ENCODE data around the gene GRAP. TPM values are rescaled to one million over a fixed set of nuclear protein-coding genes. Genes with fewer than 3 reads are reported as not detected.
"Not testable (repeated sequence)": the region's sequence is repeated elsewhere in the genome, so short reads cannot be mapped to it uniquely, and the experiment has no call there.

GRAP gene
- total RNA-seq, result 1 to 10 TPM; 8.1 to 9.1 TPM

DNA sequence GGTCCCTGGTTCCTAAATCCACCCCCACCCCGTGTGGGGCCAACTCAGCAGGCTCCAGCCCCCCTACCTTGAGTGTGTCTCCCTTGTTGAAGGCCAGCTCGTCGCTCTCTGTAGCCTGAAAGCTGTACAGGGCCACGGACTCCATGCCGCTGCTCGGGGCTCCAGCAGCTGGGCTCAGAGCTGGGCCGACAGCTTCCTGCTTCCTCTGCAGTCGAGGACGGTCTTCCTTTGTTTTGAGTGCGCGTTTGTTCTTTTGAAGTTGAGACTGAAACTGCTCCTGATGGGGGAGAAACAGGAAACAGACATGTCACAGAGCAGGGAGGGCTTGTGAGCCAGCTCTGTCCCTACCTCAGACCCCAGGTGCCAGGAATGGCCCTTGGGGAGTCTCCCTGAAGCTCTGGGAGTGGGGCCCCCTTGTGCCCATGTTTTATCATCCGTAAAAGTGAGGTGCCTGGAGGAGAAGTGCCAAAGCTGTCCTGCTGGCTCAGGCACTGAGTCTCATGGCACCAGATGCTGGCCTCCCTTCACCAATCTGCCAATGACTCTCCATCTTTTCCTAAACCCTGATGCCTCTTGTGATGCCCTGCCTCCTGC lies at the start of gene GRAP:
Gene GRAP (minus strand): TSS at position 176 of the 594 bp plus-strand sequence. CDS start 31 bp downstream, at position 145.
- H3K4me3 Mint-ChIP-seq; H3K27me3 Mint-ChIP-seq (ENCODE audit: low read depth); H3K36me3 Mint-ChIP-seq (ENCODE audit: low read depth); intact Hi-C loops (cut with micrococcal nuclease); H3K4me1 Mint-ChIP-seq (ENCODE audit: low read depth); CTCF ChIA-PET; H3K27ac Mint-ChIP-seq; H3K9me3 Mint-ChIP-seq; DNase-seq: not testable (repeated sequence)

DNA sequence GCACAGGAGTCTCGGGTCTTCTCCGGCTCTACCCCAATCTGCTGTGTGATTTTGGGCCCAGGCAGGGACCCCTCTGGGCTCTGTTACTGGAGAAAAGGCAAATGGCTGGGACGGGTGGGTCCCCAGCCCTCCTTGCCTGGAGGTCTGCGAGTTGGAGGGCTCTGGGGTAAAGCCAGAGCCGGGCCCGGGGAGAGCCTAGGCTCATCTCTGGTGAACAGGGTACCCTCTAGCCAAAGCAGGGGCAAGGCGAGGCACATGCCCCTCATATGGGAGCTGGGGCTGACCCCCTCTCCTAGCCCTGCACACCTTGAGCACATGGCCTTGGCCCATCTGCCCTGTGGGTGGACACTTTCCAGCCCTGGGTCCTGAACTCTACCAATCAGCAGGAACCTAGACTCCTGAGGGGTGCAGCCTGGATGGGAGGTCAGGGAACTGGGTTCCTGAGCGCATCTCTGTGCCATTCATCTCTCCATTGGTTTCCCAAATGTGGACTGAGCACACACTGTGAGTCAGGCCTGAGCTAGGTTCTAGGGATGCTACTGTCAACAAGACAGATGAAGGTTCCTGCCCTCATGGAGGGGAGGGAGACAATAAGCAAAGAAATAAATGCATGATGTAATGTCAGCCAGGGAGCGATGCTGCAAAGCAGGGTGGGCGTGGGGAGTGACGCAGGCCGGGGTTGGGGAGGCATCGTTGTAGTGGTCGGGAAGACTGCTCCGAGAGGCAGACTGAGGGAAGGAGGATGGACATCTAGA lies 47.1 kb upstream of the GRAP start:
- H3K4me3 Mint-ChIP-seq; H3K27ac Mint-ChIP-seq; CTCF ChIA-PET; intact Hi-C loops (cut with micrococcal nuclease); H3K9me3 Mint-ChIP-seq; H3K27me3 Mint-ChIP-seq (ENCODE audit: low read depth); H3K36me3 Mint-ChIP-seq (ENCODE audit: low read depth); H3K4me1 Mint-ChIP-seq (ENCODE audit: low read depth); DNase-seq: not testable (repeated sequence)

DNA sequence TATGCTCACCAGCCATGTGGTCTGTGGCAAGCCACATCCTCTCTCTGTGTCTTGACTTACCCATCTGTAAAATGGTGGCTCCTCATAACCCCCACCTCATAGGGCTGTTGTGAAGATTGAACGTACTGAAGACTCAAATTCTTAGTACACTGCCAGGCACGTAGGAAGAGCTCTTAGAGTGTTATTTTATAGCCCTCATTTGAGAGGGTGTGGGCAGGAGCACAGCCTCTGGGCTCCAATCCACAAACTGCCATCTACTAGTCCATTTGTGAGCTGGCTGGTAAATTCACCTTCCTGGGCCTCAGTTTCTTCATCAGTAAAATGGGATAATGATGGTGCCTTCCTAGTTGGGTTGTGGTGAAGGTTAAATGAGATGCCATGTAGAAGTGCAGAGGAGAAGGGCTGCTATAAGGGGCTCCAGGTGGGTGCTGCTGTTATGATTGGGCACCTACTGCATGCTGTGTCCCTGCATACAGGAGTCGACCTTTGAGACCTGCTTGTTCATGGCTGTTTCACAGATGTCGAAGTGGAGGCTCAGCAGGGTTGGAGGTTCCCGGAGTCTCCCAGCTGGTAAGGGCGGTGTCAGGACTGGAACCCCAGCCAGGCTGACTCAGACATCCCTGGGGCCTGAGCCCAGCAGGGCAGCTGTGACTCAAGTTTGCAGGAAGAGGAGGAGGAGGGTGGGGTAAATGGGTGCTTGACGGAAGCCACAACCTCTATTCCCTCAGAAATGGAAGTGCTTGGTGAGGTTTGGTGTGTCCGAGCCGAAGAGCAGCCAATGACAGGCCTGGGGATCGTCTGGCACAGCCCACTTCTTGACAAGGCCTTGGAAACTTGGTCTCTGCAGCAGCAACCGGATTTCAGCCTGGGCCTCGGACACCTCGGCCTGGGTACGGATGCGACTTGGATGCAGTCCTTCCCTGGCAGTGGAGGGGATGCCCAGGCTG lies 46.3 kb upstream of the GRAP start:
- H3K9me3 Mint-ChIP-seq; CTCF ChIA-PET; H3K27me3 Mint-ChIP-seq (ENCODE audit: low read depth); H3K4me3 Mint-ChIP-seq; H3K27ac Mint-ChIP-seq; H3K36me3 Mint-ChIP-seq (ENCODE audit: low read depth); H3K4me1 Mint-ChIP-seq (ENCODE audit: low read depth); intact Hi-C loops (cut with micrococcal nuclease): not testable (repeated sequence)
- DNase-seq, result peak; percentile 3

DNA sequence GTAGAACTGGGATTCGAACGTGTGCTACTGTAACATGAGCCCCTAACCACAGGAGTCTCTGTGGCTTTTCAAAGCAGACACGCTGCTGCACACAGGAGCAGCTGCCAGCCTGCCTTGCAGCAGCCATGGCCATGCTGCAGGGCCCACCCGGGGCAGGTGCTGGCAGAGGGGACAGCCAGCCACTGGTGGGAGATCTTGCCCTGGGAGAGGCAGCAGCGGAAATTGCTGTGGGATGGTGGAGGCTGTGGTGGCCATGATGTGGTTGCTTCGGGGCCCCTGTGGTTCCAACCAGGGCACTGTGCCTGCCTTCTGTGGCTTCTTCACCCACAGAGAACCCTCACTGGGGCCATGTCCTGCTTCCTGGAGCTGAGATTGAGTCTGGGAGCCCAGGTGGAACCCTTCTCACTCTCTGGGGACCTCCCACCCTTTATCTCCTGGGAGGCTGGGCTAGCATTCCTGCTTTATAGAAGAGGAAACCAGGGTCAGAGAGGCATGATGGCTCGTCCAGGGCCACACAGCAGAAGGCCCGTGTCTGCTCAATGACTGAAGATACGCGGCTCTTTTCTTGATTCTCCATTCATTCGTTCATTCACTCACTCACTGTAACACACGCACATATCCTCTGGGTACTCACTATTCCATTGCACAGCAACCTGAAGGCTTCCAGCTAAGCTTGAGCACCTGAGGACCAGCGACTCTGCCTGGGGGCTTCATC lies 43.5 kb upstream of the GRAP start:
- H3K27me3 Mint-ChIP-seq (ENCODE audit: low read depth); intact Hi-C loops (cut with micrococcal nuclease); H3K27ac Mint-ChIP-seq; H3K36me3 Mint-ChIP-seq (ENCODE audit: low read depth); DNase-seq; H3K4me1 Mint-ChIP-seq (ENCODE audit: low read depth); CTCF ChIA-PET; H3K4me3 Mint-ChIP-seq; H3K9me3 Mint-ChIP-seq: not testable (repeated sequence)

DNA sequence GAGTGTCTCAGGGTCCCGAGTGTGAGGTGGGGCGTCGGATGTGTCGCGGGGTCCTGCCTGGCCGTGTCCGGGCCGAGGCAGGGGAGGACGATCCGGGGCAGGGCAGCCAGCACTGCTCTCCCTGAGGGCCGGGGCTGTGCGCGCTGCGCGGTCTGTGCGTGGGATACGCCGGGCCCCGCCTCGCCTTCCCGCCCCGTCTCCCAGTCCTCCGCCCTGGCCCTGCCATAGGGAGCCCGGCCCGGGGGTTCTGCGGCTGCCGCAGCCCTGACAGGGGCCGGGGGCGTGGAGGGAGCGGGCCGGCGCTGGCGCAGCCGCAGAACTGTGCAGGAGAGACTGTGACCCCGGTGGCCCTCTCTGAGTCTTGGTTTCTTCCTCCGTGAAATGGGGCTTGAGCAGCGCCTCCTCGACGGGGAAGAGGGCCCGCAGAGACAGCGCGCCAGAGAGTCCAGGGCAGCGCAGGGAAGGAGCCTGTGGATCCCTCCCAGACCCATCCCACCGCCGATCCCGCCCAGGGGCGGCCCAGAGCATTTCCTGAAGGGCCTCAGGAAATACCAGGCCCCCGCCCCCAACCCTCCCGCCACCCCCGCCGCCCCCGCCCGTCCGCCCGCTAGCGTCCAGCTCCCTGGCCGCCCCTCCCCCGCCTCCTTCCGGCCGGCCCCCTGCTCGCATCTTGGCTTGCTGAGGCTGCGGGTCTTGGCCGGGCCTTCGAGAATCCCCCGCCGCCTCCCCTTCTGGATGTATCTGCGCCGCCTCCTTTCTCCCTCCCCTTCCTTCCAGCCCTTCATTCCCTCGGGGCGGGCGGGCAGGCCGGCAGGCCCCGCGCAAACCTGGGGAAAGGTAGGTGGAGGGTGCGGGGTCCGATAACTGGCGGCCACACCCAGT lies 42.3 kb upstream of the GRAP start:
- H3K4me1 Mint-ChIP-seq (ENCODE audit: low read depth); H3K9me3 Mint-ChIP-seq; H3K36me3 Mint-ChIP-seq (ENCODE audit: low read depth); H3K4me3 Mint-ChIP-seq; H3K27me3 Mint-ChIP-seq (ENCODE audit: low read depth); CTCF ChIA-PET; intact Hi-C loops (cut with micrococcal nuclease); DNase-seq; H3K27ac Mint-ChIP-seq: not testable (repeated sequence)

DNA sequence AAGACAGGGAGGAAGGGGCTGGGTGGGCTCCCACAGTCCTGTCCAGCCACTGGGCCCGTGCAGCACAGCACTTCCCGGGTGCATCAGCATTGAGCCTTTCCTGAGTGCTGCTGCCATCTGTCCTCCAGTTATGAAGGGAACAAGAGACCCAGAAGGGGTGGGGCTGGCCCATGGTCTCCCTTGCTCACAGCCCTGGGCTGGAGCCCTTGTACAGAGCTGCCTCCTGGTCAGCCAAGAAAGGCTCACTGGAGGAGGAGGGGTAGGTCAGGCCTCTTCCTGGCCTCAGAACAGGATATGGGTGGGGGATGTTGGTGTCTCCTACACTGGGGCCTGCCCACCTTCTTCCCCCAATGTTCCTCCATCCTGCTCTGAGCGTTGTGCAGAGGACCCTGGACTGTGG lies 30.6 kb upstream of the GRAP start:
- H3K36me3 Mint-ChIP-seq (ENCODE audit: low read depth); H3K4me1 Mint-ChIP-seq (ENCODE audit: low read depth); H3K9me3 Mint-ChIP-seq; H3K27me3 Mint-ChIP-seq (ENCODE audit: low read depth); DNase-seq; intact Hi-C loops (cut with micrococcal nuclease); H3K27ac Mint-ChIP-seq; H3K4me3 Mint-ChIP-seq; CTCF ChIA-PET: not testable (repeated sequence)

DNA sequence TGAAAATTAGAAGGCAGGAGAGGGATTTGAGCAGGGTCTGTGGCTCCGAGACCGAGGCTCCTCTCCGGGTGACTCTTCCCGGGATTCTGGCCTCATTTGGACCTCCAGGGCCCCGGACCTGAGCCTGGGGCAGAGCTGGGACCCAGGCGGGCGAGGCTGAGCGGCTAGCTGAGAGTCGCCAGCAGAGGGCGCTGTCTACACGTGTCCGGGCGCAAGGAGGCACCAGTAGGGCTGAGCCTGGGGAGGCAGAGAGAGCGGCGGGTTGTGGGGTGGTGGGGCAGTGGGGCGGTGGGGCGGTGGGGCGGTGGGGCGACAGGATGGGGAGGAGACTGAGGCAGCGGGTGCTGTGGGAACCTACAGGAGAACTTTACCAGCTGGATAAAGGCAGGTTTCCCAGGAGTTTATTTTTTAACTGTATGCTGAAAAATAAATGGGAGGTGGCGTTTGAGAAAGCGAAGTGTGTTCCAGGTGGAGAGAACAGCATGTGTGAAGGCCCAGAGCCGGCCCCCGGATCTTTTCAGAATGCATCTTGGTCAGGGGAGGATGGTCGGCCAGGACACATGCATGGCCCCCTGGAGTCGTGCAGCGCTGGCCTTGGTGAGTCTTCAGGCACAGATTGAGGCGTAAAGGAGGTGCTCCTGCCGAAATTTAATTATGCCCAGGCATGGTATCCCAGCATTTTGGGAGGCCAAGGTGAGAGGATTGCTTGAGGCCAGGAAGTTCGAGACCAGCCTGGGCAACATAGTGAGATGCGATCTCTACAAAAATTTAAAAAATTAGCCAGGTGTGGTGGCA lies 29.8 kb upstream of the GRAP start:
- H3K27me3 Mint-ChIP-seq (ENCODE audit: low read depth); H3K9me3 Mint-ChIP-seq; H3K4me1 Mint-ChIP-seq (ENCODE audit: low read depth); H3K4me3 Mint-ChIP-seq; CTCF ChIA-PET; H3K36me3 Mint-ChIP-seq (ENCODE audit: low read depth); H3K27ac Mint-ChIP-seq; intact Hi-C loops (cut with micrococcal nuclease): not testable (repeated sequence)
- DNase-seq, result peak; percentile 43

DNA sequence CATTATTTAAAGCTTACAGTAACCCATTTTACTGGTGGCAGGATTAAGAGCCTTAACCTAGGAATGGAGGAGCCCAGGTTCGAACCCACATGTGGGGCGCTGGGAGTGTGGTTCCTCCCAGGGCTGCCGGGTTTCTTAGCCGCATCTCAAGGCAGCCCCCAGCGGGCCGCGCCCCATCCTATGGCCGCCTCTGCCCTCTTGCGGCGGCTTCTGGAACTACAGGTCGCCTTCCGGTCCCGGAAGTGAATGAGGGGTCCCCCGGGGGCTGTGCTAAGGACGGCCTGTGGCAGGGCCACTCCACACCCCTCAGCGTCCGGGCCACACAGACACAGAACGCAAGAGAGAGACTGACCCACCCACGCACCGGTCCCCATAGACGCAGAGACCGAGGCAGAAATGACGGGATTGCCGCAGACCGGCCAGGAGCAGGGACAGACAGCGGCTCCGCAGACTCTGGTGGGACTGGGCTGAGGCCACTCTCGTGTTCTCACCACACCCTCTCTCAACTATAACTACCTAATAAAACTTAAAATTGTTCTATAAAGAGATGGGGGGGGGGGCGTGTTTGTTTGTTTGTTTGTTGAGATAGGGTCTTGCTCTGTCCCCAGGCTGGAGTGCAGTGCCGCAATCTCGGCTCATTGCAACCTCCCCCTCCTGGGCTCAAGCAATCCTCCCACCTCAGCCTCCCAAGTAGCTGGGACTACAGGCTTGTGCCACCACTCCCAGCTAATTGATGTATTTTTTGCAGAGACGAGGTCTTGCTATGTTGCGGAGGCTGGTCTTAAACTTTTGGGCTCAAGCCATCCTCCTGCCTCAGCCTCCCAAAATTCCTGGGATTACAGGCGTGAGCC lies 23.8 kb upstream of the GRAP start:
- H3K27me3 Mint-ChIP-seq (ENCODE audit: low read depth); intact Hi-C loops (cut with micrococcal nuclease); H3K4me1 Mint-ChIP-seq (ENCODE audit: low read depth); H3K27ac Mint-ChIP-seq; CTCF ChIA-PET; H3K4me3 Mint-ChIP-seq; H3K36me3 Mint-ChIP-seq (ENCODE audit: low read depth); H3K9me3 Mint-ChIP-seq; DNase-seq: not testable (repeated sequence)

DNA sequence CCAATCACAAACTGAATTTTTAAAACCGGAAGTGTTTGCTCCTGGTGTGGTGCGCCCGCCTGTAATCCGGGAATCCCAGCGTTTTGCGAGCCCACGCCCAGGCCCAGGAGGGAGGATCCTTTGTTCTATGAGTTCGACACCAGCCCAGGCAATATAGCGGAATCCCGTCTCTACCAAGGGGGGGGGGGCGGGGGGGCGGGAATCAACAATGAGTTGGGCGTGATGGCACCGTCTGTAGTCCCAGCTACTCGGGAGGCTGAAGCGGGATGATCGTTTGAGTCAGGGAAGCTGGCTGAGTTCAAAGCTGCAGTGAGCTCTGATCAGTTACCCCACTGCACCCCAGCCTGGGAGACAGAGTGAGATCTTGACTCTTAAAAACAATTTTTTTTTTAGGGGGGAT lies 17.6 kb upstream of the GRAP start:
- H3K27me3 Mint-ChIP-seq (ENCODE audit: low read depth); intact Hi-C loops (cut with micrococcal nuclease); CTCF ChIA-PET; H3K4me1 Mint-ChIP-seq (ENCODE audit: low read depth); H3K9me3 Mint-ChIP-seq; H3K36me3 Mint-ChIP-seq (ENCODE audit: low read depth): not testable (repeated sequence)
- H3K4me3 Mint-ChIP-seq, result peak overlapping the region; percentile 45
- peak overlapping the region; percentile 59 for H3K27ac Mint-ChIP-seq
- peak; percentile 6 for DNase-seq

DNA sequence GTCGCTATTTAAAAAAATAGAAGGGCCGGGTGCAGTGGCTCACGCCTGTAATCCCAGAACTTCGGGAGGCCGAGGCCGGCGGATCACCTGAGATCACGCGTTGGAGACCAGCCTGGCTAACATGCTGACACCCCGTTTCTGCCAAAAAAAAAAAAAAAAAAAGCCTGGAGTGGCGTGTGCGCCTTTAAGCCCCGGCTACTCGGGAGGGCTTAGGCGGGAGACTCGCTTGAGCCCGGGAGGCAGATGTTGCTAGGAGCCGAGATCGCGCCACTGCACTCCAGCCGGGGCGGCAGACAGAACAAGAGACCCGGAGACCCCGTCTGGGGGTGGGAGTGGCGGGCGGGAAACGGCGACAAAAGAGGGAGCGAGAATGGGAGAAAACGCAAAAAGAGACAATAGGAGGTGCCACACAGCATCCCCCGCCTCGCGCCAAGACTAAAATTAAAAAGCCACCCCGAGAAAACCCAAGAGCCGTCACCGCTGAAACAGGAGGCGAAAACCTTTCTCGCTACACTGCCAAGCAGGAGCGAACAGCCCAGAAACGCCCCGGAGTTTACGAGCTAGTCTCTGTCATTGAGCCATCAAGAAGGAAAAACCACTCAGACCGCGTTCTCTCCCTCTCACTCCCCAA lies 16.7 kb upstream of the GRAP start:
- H3K27ac Mint-ChIP-seq, result peak overlapping the region; percentile 92
- H3K4me3 Mint-ChIP-seq, result peak overlapping the region; percentile 65
- H3K36me3 Mint-ChIP-seq (ENCODE audit: low read depth); CTCF ChIA-PET; intact Hi-C loops (cut with micrococcal nuclease); H3K4me1 Mint-ChIP-seq (ENCODE audit: low read depth); H3K9me3 Mint-ChIP-seq; H3K27me3 Mint-ChIP-seq (ENCODE audit: low read depth): not testable (repeated sequence)
- DNase-seq, result peak; percentile 90
